Gastroesophageal sphincter (tissue), 4 donors: ENCODE data around the gene SLC6A13. TPM values are rescaled to one million over a fixed set of nuclear protein-coding genes. Genes with fewer than 3 reads are reported as not detected.

Source experiments
- ATAC-seq: fragments of 150-250 bp; one replicate; pipeline ENCODE4 v1.9.1; 2016; ENCODE audit warnings: mild to moderate bottlenecking, moderate library complexity
- H3K27ac ChIP-seq, 4 donors: fragments of 200-600 bp; sonication (generic) in 3 of 4; 1 replicate in 3 of 4; 2 replicates in 1 of 4; pipeline ENCODE4 v1.5.1; 2016 to 2019
- H3K27me3 ChIP-seq: fragments of 200-600 bp; sonication (generic); one replicate; pipeline ENCODE4 v1.5.1; 2019
- H3K36me3 ChIP-seq, 2 donors: fragments of 200-600 bp; sonication (generic); one replicate each; pipeline ENCODE4 v1.5.1; 2019; ENCODE audit warnings: control low read depth in 1 of 2
- H3K4me1 ChIP-seq, 3 donors: fragments of 200-600 bp; sonication (generic); 1 replicate in 2 of 3; 2 replicates in 1 of 3; pipeline ENCODE4 v1.5.1; 2016 to 2019; ENCODE audit warnings: control low read depth in 2 of 3
- H3K4me3 ChIP-seq, 2 donors: fragments of 200-600 bp; sonication (generic); one replicate each; pipeline ENCODE4 v1.5.1; 2019; ENCODE audit warnings: mild to moderate bottlenecking in 1 of 2, moderate library complexity in 1 of 2
- H3K9me3 ChIP-seq, 3 donors: fragments of 200-600 bp; sonication (generic); one replicate each; pipeline ENCODE4 v1.5.1; 2017 to 2019; ENCODE audit warnings: control low read depth in 2 of 3
- EP300 ChIP-seq: sonication (generic); formaldehyde crosslinking; IDR thresholded peaks from one replicate; pipeline ENCODE4 v1.6.1; 2017; ENCODE audit warnings: antibody characterized with exemption, mild to moderate bottlenecking
- POLR2A ChIP-seq, 2 donors: fragments of 450-650 bp; IDR thresholded peaks; one replicate each; pipeline ENCODE4 v1.6.1; 2017; ENCODE audit warnings: antibody characterized with exemption in 2 of 2, mild to moderate bottlenecking in 2 of 2, moderate library complexity in 1 of 2
- POLR2AphosphoS5 ChIP-seq: sonication (generic); formaldehyde crosslinking; IDR thresholded peaks from one replicate; pipeline ENCODE4 v1.6.1; 2017; ENCODE audit warnings: antibody characterized with exemption
- WGBS, 2 donors: methylation state at CpG; one replicate each; pipeline ENCODE4 v1.1.5; 2018; ENCODE audit warnings: low coverage in 1 of 2; 5-methylcytosine and 5-hydroxymethylcytosine counted together
- total RNA-seq, 4 donors: library from RNA; depleted of rRNA; stranded (reverse); fragments of >200 nt; gene quantifications; one replicate each; pipeline ENCODE4 v1.1.0, GENCODE V29; 2016
- TF ChIP-seq, protein P1 (sequence below), 4 experiments: fragments of 200-600 bp in 2 of 4; fragments of 450-650 bp in 2 of 4; sonication (generic) in 1 of 4; IDR thresholded peaks; one replicate each; pipeline ENCODE4 v1.5.1; 2017 to 2019; ENCODE audit warnings: antibody characterized with exemption in 4 of 4, mild to moderate bottlenecking in 2 of 4, moderate library complexity in 2 of 4

Gene SLC6A13
- total RNA-seq, 4 donors from 2014 or later: not detected

DNA sequence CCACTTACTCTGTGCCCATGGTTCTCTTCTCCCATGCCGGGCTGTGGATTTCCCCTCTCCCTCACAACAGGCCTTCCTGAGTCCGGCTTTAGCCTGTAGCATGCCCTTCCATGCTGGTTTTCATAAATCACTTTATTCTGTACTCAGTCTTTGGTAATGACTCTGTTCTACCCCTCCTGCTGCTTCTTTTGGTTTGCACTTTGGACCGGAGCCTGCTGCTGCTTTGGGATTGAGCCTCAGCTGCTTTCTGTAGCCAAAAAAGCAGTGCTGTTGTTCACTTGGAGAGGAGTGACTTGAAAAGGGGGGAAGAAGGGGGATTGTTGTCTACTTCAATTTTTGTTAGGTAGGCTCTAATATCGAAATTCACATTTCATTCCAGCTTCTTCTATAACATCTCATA is 8.5 kb upstream of the SLC6A13 start:
- H3K27ac ChIP-seq: no peak overlapping the region
- ATAC-seq: no peak
- WGBS, 2 donors: 43 to 46% methylated on average over 3 to 4 of the region's 4 CpGs
- H3K27me3 ChIP-seq: peaks cover 10% of the 10 kb centered on the region
- no peaks in the 10 kb centered on the region for H3K36me3 ChIP-seq
- no peaks in the 10 kb centered on the region for H3K9me3 ChIP-seq
- no peak overlapping the region for H3K4me3 ChIP-seq
- TF ChIP-seq POLR2A (IDR thresholded peaks at IDR 0.05) (no peak), EP300 (no peak), POLR2AphosphoS5 (no peak)
- TF ChIP-seq, protein P1, sequence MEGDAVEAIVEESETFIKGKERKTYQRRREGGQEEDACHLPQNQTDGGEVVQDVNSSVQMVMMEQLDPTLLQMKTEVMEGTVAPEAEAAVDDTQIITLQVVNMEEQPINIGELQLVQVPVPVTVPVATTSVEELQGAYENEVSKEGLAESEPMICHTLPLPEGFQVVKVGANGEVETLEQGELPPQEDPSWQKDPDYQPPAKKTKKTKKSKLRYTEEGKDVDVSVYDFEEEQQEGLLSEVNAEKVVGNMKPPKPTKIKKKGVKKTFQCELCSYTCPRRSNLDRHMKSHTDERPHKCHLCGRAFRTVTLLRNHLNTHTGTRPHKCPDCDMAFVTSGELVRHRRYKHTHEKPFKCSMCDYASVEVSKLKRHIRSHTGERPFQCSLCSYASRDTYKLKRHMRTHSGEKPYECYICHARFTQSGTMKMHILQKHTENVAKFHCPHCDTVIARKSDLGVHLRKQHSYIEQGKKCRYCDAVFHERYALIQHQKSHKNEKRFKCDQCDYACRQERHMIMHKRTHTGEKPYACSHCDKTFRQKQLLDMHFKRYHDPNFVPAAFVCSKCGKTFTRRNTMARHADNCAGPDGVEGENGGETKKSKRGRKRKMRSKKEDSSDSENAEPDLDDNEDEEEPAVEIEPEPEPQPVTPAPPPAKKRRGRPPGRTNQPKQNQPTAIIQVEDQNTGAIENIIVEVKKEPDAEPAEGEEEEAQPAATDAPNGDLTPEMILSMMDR (IDR thresholded peaks at IDR 0.05): no peak
- H3K4me1 ChIP-seq: peaks cover 0 to 20% (median 0%) of the 10 kb centered on the region in 3 donors

DNA sequence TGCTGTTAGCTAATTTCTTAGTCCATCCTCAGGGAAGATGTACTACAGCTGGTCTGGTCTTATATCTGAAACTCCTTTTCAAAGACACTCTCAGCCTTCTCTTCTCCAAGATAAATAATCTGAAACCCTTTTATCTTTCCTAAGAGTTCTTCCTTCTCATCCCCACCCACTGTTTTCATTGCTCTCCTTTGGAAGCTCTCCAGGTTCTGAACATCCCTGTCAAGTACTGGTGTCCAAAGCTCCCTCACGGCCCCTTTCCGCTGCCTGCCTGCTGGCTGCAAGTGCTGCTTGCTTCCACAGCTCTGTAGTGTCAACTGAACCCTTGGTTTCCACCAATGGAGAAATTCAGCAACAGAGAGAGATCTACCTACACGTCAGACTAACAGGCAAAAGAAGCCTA is 6.6 kb upstream of the SLC6A13 start:
- Histone ChIP-seq H3K36me3 (no peaks in the 10 kb centered on the region), H3K27me3 (peaks cover 25% of the 10 kb centered on the region), H3K4me1 (peaks cover 0 to 20% (median 0%) of the 10 kb centered on the region in 3 donors), H3K9me3 (no peaks in the 10 kb centered on the region), H3K4me3 (no peak overlapping the region), H3K27ac (no peak overlapping the region)
- TF ChIP-seq POLR2AphosphoS5 (no peak), POLR2A (IDR thresholded peaks at IDR 0.05) (no peak), EP300 (no peak)
- TF ChIP-seq, protein P1 (IDR thresholded peaks at IDR 0.05): no peak
- 6 to 46% methylated on average over 2 of the region's 3 CpGs for WGBS, 2 donors
- ATAC-seq: no peak

GRCh38 chr12:268483-268840 is 5.8 kb upstream of the SLC6A13 start:
- Histone ChIP-seq H3K4me3 (no peak overlapping the region), H3K9me3 (no peaks in the 10 kb centered on the region), H3K27me3 (peaks cover 30% of the 10 kb centered on the region), H3K27ac (no peak overlapping the region), H3K4me1 (peaks cover 0 to 20% (median 0%) of the 10 kb centered on the region in 3 donors), H3K36me3 (no peaks in the 10 kb centered on the region)
- WGBS, 2 donors: 31 to 34% methylated on average over 5 to 7 of the region's 7 CpGs
- no peak for ATAC-seq
- no peak for TF ChIP-seq POLR2A (IDR thresholded peaks at IDR 0.05)
- TF ChIP-seq EP300: no peak
- TF ChIP-seq POLR2AphosphoS5: no peak
- TF ChIP-seq, protein P1 (IDR thresholded peaks at IDR 0.05): no peak

DNA sequence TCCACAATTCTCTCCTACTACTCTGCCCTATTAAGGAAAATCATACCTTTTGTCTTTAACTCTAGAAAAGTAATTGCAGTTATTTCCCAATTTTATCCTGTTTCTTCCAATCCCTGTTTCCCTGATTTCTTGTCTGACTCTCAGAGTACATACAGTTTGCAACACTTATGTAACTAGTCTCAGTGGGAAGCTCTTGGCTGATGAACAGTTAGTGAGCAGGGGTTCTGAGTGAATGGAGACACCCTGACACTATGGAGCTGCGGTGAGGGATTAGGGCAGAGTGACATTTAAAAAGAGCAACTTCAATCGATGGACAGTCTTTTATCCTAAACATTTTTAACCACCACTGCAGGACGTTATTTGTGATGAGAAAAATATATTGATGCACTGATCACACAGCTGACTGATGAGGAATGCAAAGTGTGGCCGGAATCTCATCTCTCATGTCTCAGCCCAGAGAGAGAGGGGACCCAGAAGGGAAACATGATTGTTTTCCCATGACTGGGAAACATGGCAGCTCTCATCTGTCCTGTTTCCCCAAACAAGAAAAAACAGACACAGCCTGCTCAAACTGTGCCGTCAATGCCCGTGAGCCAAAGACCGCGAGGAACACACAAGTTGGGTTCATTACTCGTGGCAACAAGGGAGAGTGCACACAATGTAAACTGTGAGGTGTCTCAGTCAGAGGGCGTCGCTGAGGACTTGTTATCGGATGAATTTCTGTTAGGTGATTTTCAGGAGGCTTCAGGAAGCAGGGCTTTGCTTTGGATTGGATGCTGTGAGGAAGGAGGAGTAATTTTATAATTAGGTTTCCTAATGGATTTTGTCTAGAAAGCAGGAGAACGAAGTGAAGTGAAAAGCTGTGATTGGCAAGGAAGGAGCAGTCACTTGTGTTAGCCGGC is 5.2 kb upstream of the SLC6A13 start:
- TF ChIP-seq POLR2A (IDR thresholded peaks at IDR 0.05): no peak
- Histone ChIP-seq H3K4me1 (peaks cover 0 to 20% (median 0%) of the 10 kb centered on the region in 3 donors), H3K36me3 (no peaks in the 10 kb centered on the region), H3K4me3 (no peak overlapping the region), H3K27me3 (peaks cover 36% of the 10 kb centered on the region), H3K9me3 (no peaks in the 10 kb centered on the region), H3K27ac (no peak overlapping the region)
- 16 to 20% methylated on average over 12 to 14 of the region's 14 CpGs for WGBS, 2 donors
- ATAC-seq: no peak

DNA sequence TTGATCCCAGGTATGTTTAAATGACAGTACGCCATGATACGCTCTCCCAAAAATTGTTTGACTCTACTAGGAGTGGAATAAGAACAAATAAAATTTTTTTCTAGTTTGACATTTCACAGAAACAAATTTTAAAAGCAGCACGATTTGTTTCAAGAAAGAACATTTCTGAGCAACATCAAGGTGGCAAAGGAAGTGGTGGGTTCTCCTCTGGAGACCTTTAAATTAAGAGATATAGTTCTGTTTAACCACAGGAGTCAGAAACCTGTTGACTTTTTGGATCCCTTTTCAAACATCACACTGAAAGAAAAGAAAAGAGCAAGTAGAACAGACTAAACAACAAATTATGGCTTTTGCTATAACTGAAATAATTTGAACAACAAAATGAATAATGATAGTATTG is 2.5 kb upstream of the SLC6A13 start:
- TF ChIP-seq EP300 (no peak), POLR2AphosphoS5 (no peak), POLR2A (IDR thresholded peaks at IDR 0.05) (no peak)
- TF ChIP-seq, protein P1 (IDR thresholded peaks at IDR 0.05): no peak
- no peak for ATAC-seq
- Histone ChIP-seq H3K27ac (no peak overlapping the region), H3K4me1 (peaks cover 0 to 10% (median 0%) of the 10 kb centered on the region in 3 donors), H3K27me3 (peaks cover 60% of the 10 kb centered on the region), H3K4me3 (no peak overlapping the region), H3K36me3 (no peaks in the 10 kb centered on the region), H3K9me3 (no peaks in the 10 kb centered on the region)
- 39 to 44% methylated on average over 3 of the region's 3 CpGs for WGBS, 2 donors
